CD4-positive, CD25-positive, alpha-beta regulatory T cell (primary cell): ENCODE data around the gene BIRC7. TPM values are rescaled to one million over a fixed set of nuclear protein-coding genes. Genes with fewer than 3 reads are reported as not detected.

Experiments
- ATAC-seq, 2 donors: fragments of 150-1000 bp; cut with Tn5 transposase; one replicate each; pipeline ENCODE4 v1.10.0; 2021; ENCODE audit warnings: low read depth in 2 of 2, moderate number of reproducible peaks in 2 of 2, moderate library complexity in 1 of 2
- DNase-seq, 3 donors: peaks; one replicate each; pipeline versions ENCODE4 v3.0.0 to v3.0.0-alpha.2; 2012 to 2022; ENCODE audit warnings: mixed read lengths in 1 of 3
- H3K27ac ChIP-seq: one replicate; pipeline ENCODE4 v1.7.0; 2013; ENCODE audit warnings: mild to moderate bottlenecking, low read length; ENCODE audit not compliant: insufficient read depth, poor library complexity, severe bottlenecking
- H3K27me3 ChIP-seq: one replicate; pipeline ENCODE4 v1.7.0; 2013; ENCODE audit warnings: low read length; ENCODE audit not compliant: control insufficient read depth, insufficient read depth
- H3K36me3 ChIP-seq: one replicate; pipeline ENCODE4 v1.7.0; 2013; ENCODE audit warnings: mild to moderate bottlenecking, low read length, moderate library complexity; ENCODE audit not compliant: control insufficient read depth, insufficient read depth
- H3K4me1 ChIP-seq: 2 replicates; pipeline ENCODE4 v1.7.0; 2013; ENCODE audit warnings: mild to moderate bottlenecking, low read length; ENCODE audit not compliant: insufficient read depth, control insufficient read depth, poor library complexity, severe bottlenecking
- H3K4me3 ChIP-seq: one replicate; pipeline ENCODE4 v1.7.0; 2013; ENCODE audit warnings: low read depth, mild to moderate bottlenecking, low read length, moderate library complexity
- H3K9me3 ChIP-seq, 2 experiments: 1 replicate in 1 of 2; 2 replicates in 1 of 2; pipeline ENCODE4 v1.7.0; 2013; ENCODE audit warnings: low read length in 2 of 2, mild to moderate bottlenecking in 1 of 2, moderate library complexity in 1 of 2; ENCODE audit not compliant: control insufficient read depth in 2 of 2
- H3K27ac Mint-ChIP-seq, 3 donors: one replicate each; pipeline ENCODE4 v1.8.0; 2020 to 2022; ENCODE audit warnings: mild to moderate bottlenecking in 3 of 3, mixed read lengths in 3 of 3, moderate library complexity in 2 of 3
- H3K27me3 Mint-ChIP-seq: one replicate; pipeline ENCODE4 v1.8.0; 2022; ENCODE audit warnings: mild to moderate bottlenecking, mixed read lengths
- H3K36me3 Mint-ChIP-seq: one replicate; pipeline ENCODE4 v1.8.0; 2020; ENCODE audit warnings: mixed read lengths
- H3K4me1 Mint-ChIP-seq, 4 donors: one replicate each; pipeline ENCODE4 v1.8.0; 2020 to 2022; ENCODE audit warnings: mixed read lengths in 4 of 4, mild to moderate bottlenecking in 1 of 4
- H3K4me3 Mint-ChIP-seq, 4 donors: one replicate each; pipeline ENCODE4 v1.8.0; 2020 to 2022; ENCODE audit warnings: mild to moderate bottlenecking in 4 of 4, mixed read lengths in 4 of 4, moderate library complexity in 3 of 4
- H3K9me3 Mint-ChIP-seq, 7 donors: one replicate each; pipeline ENCODE4 v1.8.0; 2020 to 2022; ENCODE audit warnings: mixed read lengths in 7 of 7, mild to moderate bottlenecking in 3 of 7, moderate library complexity in 2 of 7
- polyA plus RNA-seq, 4 donors: library from polyadenylated mRNA; unstranded; fragments of 300-500 nt; fragmentation: Illumina TruSeq; gene quantifications; one replicate each; pipeline ENCODE4 v1.2.3, GENCODE V29; 2021
- total RNA-seq: library from RNA; stranded (reverse); gene quantifications from one replicate; pipeline ENCODE4 v1.2.3, GENCODE V29; 2022

Gene BIRC7
- total and polyA plus RNA-seq, 5 donors from 2014 or later = not detected

GRCh38 chr20:63189846-63190559, 45.7 kb upstream of the BIRC7 start:
- H3K4me3 Mint-ChIP-seq = no peak overlapping the region
- no peaks in the 10 kb centered on the region for H3K9me3 ChIP-seq
- H3K27me3 Mint-ChIP-seq = no peaks in the 10 kb centered on the region
- H3K4me1 ChIP-seq = no peaks in the 10 kb centered on the region
- no peak for DNase-seq
- H3K36me3 ChIP-seq = peaks cover 6% of the 10 kb centered on the region
- H3K27me3 ChIP-seq = no peaks in the 10 kb centered on the region
- peaks cover 5% of the 10 kb centered on the region for H3K36me3 Mint-ChIP-seq
- H3K27ac ChIP-seq = no peak overlapping the region
- no peak overlapping the region for H3K27ac Mint-ChIP-seq
- H3K4me3 ChIP-seq = no peak overlapping the region
- H3K9me3 Mint-ChIP-seq = peaks cover 0 to 3% (median 0%) of the 10 kb centered on the region in 7 donors
- peaks cover 0 to 5% (median 0%) of the 10 kb centered on the region in 4 donors for H3K4me1 Mint-ChIP-seq
- no peak for ATAC-seq

GRCh38 chr20:63190828-63191227, 44.9 kb upstream of the BIRC7 start:
- H3K27me3 Mint-ChIP-seq = no peaks in the 10 kb centered on the region
- H3K4me1 Mint-ChIP-seq = peaks cover 0 to 5% (median 0%) of the 10 kb centered on the region in 4 donors
- no peak overlapping the region for H3K4me3 Mint-ChIP-seq
- H3K9me3 ChIP-seq = no peaks in the 10 kb centered on the region
- no peak for DNase-seq
- no peak overlapping the region for H3K27ac ChIP-seq
- no peaks in the 10 kb centered on the region for H3K4me1 ChIP-seq
- no peak overlapping the region for H3K4me3 ChIP-seq
- peaks cover 11% of the 10 kb centered on the region for H3K36me3 Mint-ChIP-seq
- no peak overlapping the region for H3K27ac Mint-ChIP-seq
- H3K27me3 ChIP-seq = no peaks in the 10 kb centered on the region
- H3K36me3 ChIP-seq = peaks cover 14% of the 10 kb centered on the region
- no peak for ATAC-seq
- H3K9me3 Mint-ChIP-seq = peaks cover 0 to 3% (median 0%) of the 10 kb centered on the region in 7 donors

- Histone ChIP-seq H3K27me3 (no peaks in the 10 kb centered on the region), H3K4me1 (no peaks in the 10 kb centered on the region), H3K4me3 (no peak overlapping the region), H3K27ac (no peak overlapping the region), H3K36me3 (peaks cover 18% of the 10 kb centered on the region), H3K9me3 (no peaks in the 10 kb centered on the region)
- Mint-ChIP-seq H3K27me3 (no peaks in the 10 kb centered on the region), H3K4me1 (peaks cover 0 to 7% (median 3%) of the 10 kb centered on the region in 4 donors), H3K27ac (no peak overlapping the region), H3K9me3 (peaks cover 0 to 3% (median 0%) of the 10 kb centered on the region in 7 donors), H3K4me3 (no peak overlapping the region), H3K36me3 (peaks cover 13% of the 10 kb centered on the region)
- no peak for DNase-seq
- ATAC-seq = no peak
These were observed 44.3 kb upstream of the BIRC7 start for GRCh38 chr20:63191400-63191799.

- Histone ChIP-seq H3K36me3 (peaks cover 29% of the 10 kb centered on the region), H3K4me3 (no peak overlapping the region), H3K9me3 (no peaks in the 10 kb centered on the region), H3K4me1 (peaks cover 9% of the 10 kb centered on the region), H3K27me3 (no peaks in the 10 kb centered on the region), H3K27ac (no peak overlapping the region)
- Mint-ChIP-seq H3K36me3 (peaks cover 15% of the 10 kb centered on the region), H3K27ac (no peak overlapping the region), H3K9me3 (no peaks in the 10 kb centered on the region), H3K27me3 (no peaks in the 10 kb centered on the region), H3K4me1 (peaks cover 0 to 15% (median 14%) of the 10 kb centered on the region in 4 donors), H3K4me3 (no peak overlapping the region)
- no peak for ATAC-seq
- no peak for DNase-seq
These were observed 43.0 kb upstream of the BIRC7 start for GRCh38 chr20:63192721-63193120.

- DNase-seq (no peak), ATAC-seq (no peak)
- Mint-ChIP-seq H3K4me1 (peaks cover 0 to 30% (median 21%) of the 10 kb centered on the region in 4 donors), H3K27ac (peak overlapping the region in 1 of 3 donors; percentile 8), H3K4me3 (peak overlapping the region in 1 of 4 donors; percentile 29), H3K36me3 (peaks cover 19% of the 10 kb centered on the region), H3K27me3 (no peaks in the 10 kb centered on the region), H3K9me3 (no peaks in the 10 kb centered on the region)
- Histone ChIP-seq H3K4me3 (no peak overlapping the region), H3K36me3 (peaks cover 29% of the 10 kb centered on the region), H3K27me3 (no peaks in the 10 kb centered on the region), H3K9me3 (no peaks in the 10 kb centered on the region), H3K27ac (no peak overlapping the region), H3K4me1 (peaks cover 9% of the 10 kb centered on the region)
These were observed 41.5 kb upstream of the BIRC7 start for GRCh38 chr20:63194007-63194796.

- Mint-ChIP-seq H3K4me1 (peaks cover 0 to 35% (median 23%) of the 10 kb centered on the region in 4 donors), H3K27me3 (no peaks in the 10 kb centered on the region), H3K4me3 (no peak overlapping the region), H3K27ac (no peak overlapping the region), H3K36me3 (peaks cover 19% of the 10 kb centered on the region), H3K9me3 (no peaks in the 10 kb centered on the region)
- no peak for ATAC-seq
- Histone ChIP-seq H3K36me3 (peaks cover 29% of the 10 kb centered on the region), H3K9me3 (no peaks in the 10 kb centered on the region), H3K4me3 (no peak overlapping the region), H3K27ac (no peak overlapping the region), H3K4me1 (peaks cover 9% of the 10 kb centered on the region), H3K27me3 (no peaks in the 10 kb centered on the region)
- no peak for DNase-seq
These were observed 40.9 kb upstream of the BIRC7 start for GRCh38 chr20:63194797-63195173.

GRCh38 chr20:63196768-63197470, 38.8 kb upstream of the BIRC7 start:
- DNase-seq = no peak
- peak overlapping the region in 1 of 3 donors; percentile 55 for H3K27ac Mint-ChIP-seq

More at GRCh38 chr20:63196768-63197470, 38.8 kb upstream of the BIRC7 start:
- H3K36me3 ChIP-seq = peaks cover 41% of the 10 kb centered on the region
- no peak overlapping the region for H3K27ac ChIP-seq
- no peaks in the 10 kb centered on the region for H3K27me3 Mint-ChIP-seq
- peaks cover 0 to 47% (median 33%) of the 10 kb centered on the region in 4 donors for H3K4me1 Mint-ChIP-seq
- no peak overlapping the region for H3K4me3 ChIP-seq
- H3K4me1 ChIP-seq = peaks cover 12% of the 10 kb centered on the region
- peak overlapping the region in 1 of 4 donors; percentile 38 for H3K4me3 Mint-ChIP-seq
- H3K36me3 Mint-ChIP-seq = peaks cover 19% of the 10 kb centered on the region
- no peaks in the 10 kb centered on the region for H3K27me3 ChIP-seq
- ATAC-seq = no peak
- H3K9me3 Mint-ChIP-seq = no peaks in the 10 kb centered on the region
- no peaks in the 10 kb centered on the region for H3K9me3 ChIP-seq
